ENCODE measurements around the gene VWA3A. TPM values are rescaled to one million over a fixed set of nuclear protein-coding genes. Genes with fewer than 3 reads are reported as not detected.
"Not testable (repeated sequence)": the region's sequence is repeated elsewhere in the genome, so short reads cannot be mapped to it uniquely, and the experiment has no call there.

Gene VWA3A
- total RNA-seq, 1 donor from 2014 or later, result not detected

DNA sequence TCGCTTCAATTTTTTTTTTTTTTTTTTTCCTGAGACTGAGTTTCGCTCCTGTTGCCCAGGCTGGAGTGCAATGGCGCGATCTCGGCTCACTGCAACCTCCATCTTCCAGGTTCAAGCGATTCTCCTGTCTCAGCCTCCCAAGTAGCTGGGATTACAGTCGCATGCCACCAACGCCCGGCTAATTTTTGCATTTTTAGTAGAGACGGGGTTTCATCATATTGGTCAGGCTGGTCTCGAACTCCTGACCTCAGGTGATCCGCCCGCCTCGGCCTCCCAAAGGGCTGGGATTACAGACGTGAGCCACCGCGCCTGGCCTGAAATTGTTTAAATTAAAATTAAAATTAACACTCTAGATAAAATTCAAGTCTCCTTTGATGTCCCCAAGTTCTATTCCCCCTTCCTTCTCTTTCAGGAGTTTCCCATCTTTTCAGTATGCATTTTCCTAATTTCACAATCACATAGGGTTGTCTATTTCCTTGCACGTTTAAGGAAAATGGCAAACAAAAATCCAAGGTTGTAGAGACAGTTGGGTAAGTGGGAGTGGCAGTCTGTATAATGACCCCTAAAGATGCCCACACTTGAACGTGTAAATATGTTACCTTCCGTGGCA is 104.3 kb downstream of the VWA3A start:
- Mint-ChIP-seq H3K36me3 (ENCODE audit: low read depth) (peaks cover 14% of the 10 kb centered on the region), H3K4me3 (peak overlapping the region; percentile 85), H3K9me3 (peaks cover 13% of the 10 kb centered on the region), H3K4me1 (peaks cover 50% of the 10 kb centered on the region)
- DNase-seq; intact Hi-C loops (cut with micrococcal nuclease); H3K27me3 Mint-ChIP-seq; H3K27ac Mint-ChIP-seq: not testable (repeated sequence)

DNA sequence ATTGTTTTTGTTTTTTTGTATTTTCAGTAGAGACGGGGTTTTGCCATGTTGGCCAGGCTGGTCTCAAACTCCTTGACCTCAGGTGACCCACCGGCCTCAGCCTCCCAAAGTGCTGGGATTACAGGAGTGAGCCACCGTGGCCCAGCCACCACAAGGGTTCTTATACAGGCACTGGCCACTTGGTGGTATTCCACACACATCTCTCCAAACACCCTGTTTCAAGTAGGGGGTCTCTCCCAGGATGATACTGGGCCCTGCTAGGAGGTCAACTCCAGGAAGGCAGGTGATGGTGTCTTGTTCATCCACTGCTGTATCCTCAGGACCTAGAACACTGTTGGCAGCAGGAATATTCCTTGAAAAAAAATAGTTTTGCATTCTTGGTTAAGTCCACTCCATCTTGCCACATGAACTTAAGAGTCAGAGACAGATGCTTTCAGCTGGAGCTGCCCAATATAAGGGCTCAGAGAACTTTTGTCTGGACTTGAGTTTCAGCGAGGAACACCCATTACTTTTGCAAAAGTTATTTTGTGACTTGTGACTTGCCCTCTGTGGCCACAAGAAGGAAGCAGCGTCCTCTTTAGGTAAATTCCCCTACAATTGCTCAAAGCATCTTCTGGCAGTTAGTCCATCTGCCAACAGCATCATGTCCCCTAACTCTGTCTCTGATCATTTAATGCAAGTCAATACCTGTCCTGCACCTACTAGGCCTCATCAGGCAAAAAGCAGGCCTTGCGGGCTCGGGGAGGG is 106.4 kb downstream of the VWA3A start:
- intact Hi-C loops (cut with micrococcal nuclease), result no loop called here
- Mint-ChIP-seq H3K27ac (no peak overlapping the region), H3K36me3 (ENCODE audit: low read depth) (peaks cover 10% of the 10 kb centered on the region), H3K27me3 (peaks cover 3% of the 10 kb centered on the region), H3K9me3 (peaks cover 9% of the 10 kb centered on the region), H3K4me3 (no peak overlapping the region), H3K4me1 (peaks cover 32% of the 10 kb centered on the region)
- DNase-seq, result peak; percentile 63

DNA sequence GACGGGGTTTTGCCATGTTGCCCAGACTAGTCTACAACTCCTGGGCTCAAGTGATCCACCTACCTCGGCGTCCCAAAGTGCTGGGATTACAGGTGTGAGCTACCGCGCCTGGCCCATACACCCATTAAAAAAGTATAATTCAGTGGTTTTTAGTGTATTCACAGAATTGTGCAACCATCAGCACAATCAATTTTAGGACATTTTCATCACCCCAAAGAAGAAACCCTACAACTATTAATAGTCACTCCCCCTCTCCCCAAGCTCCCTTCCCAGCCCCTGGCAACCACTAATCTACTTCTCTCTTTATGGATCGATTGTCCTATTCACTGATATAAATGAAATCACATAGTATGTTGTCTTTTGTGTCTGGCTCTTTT is 109.9 kb downstream of the VWA3A start:
- H3K36me3 Mint-ChIP-seq (ENCODE audit: low read depth), result peaks cover under 1% of the 10 kb centered on the region

DNA sequence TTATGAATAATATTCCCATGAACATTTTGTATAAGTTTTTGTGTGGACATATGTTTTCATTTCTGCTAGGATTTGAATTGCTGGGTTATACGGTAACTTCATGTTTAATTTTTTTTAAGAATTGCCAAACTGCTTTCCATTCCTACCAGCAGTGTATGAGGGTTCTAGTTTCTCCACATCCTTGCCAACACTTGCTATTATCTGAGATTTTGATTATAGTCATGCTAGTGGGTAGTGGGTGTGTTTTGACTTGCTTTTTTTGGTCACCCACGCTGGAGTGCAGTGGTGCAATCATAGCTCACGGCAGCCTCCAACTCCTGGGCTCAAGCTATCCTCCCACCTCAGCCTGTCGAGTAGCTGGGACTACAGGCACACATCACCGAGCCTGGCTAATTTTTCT is 110.8 kb downstream of the VWA3A start:
- Mint-ChIP-seq H3K27ac (no peak overlapping the region), H3K4me3 (no peak overlapping the region), H3K4me1 (peaks cover 24% of the 10 kb centered on the region), H3K27me3 (no peaks in the 10 kb centered on the region), H3K9me3 (no peaks in the 10 kb centered on the region), H3K36me3 (ENCODE audit: low read depth) (peaks cover 6% of the 10 kb centered on the region)
- intact Hi-C loops (cut with micrococcal nuclease), result no loop called here
- no peak for DNase-seq

More for the DNA sequence above, 109.9 kb downstream of the VWA3A start:
- intact Hi-C loops (cut with micrococcal nuclease), result no loop called here
- DNase-seq, result no peak
- Mint-ChIP-seq H3K27ac (no peak overlapping the region), H3K4me1 (peaks cover 15% of the 10 kb centered on the region), H3K27me3 (no peaks in the 10 kb centered on the region), H3K4me3 (no peak overlapping the region), H3K9me3 (no peaks in the 10 kb centered on the region)

DNA sequence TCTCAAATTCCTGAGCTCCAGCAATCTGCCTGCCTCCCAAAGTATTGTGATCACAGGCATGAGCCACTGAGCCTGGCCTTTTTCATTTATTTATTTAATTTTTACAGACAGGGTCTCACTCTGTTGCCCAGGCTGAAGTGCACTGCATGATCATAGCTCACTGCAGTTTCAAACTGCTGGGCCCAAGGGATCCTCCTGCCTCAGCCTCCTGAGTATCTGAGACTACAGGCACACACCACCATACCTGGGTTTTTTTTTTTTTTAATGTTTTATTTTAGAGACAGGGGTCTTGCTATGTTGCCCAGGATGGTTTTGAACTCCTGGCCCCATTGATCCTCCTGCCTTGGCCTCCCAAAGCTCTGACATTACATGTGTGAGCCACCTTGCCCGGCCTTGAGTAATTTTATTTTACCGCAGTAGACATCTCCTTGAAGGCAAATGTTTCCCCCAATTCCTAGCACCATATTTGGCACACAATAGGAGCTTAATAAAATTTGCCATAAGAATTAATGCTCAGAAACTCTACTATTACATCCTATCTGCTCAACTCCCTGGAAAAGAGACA is 111.8 kb downstream of the VWA3A start:
- DNase-seq, result no peak
- Mint-ChIP-seq H3K27ac (no peak overlapping the region), H3K4me1 (peaks cover 18% of the 10 kb centered on the region), H3K4me3 (no peak overlapping the region), H3K27me3 (no peaks in the 10 kb centered on the region), H3K9me3 (no peaks in the 10 kb centered on the region), H3K36me3 (ENCODE audit: low read depth) (peaks cover 9% of the 10 kb centered on the region)
- intact Hi-C loops (cut with micrococcal nuclease), result no loop called here

DNA sequence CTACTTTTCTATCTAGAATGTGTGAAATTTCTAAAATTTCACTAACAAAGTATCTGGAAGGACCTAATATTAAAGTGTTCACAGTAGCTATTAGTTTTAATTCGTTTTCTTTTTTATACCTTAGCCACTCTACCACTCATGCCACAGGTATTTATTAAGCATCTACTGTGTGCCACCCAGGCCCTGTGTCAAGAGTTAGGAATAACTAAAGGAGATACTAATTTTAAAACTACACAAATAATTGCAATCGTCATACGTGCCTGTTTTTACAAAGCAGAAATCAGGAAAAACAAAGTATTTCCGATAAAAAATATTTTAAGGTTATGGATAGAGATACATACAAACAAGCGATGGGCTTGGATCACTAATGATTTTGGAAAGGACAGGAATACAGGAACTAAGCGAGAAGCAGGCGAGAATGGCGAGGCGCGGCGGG is 113.3 kb downstream of the VWA3A start:
- Mint-ChIP-seq H3K27me3 (no peaks in the 10 kb centered on the region), H3K36me3 (ENCODE audit: low read depth) (peaks cover 17% of the 10 kb centered on the region), H3K27ac (peak overlapping the region; percentile 80), H3K4me1 (peaks cover 26% of the 10 kb centered on the region), H3K4me3 (peak overlapping the region; percentile 89), H3K9me3 (peaks cover 2% of the 10 kb centered on the region)
- intact Hi-C loops (cut with micrococcal nuclease), result loop anchor here (1.0 to 5.0 kb wide), 8 partner anchors 10 to 169 kb away; partner anchors contain the start of genes CDR2 and POLR3E
- DNase-seq, result no peak

DNA sequence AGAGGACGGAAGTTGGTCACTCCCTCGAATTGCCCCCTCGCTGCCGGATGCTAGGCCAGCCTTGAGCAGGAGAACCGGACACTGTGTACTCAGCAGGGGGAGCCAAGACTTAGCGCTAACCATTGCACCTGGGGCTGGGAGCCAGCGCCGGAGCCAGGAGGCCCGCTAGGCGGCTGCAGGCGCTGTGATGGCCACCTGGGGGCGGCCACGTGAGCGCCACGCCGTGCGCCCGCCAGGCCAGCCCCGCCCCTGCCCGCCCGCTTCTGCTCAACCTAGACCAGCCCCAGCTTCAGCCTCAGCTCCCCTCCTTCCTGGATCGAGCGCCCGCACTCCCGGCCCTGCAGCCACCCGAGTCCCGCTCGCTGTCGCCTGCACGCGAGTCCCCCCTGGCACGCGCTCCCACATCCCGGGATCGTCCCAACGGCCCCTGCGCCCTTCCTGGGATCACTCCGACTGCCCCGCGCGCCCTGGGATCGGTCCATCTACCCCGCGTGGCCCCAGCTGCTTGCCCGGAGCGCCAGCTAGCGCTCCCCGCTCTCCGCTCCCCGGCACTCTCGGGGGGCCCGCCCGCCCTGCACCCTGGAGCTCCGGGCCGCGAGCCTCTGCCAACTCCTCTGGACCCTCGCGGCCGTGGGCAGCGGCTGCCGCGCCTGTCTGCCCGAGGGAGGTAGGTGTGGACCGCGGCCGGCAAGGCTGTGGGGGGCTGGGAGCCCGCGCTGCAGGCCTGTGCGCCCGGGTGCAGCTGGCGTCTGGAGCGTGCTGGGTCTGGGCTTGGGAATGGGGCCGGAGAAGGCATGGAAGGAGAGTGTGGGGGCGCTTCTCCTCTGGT is 113.9 kb downstream of the VWA3A start, which contains the start of gene EEF2K:
Gene EEF2K, plus strand, starts transcription at position 266 of the 829 bp plus-strand sequence. CDS start 19,452 bp downstream, outside the sequence.
- Mint-ChIP-seq H3K36me3 (ENCODE audit: low read depth) (peaks cover 19% of the 10 kb centered on the region), H3K4me1 (peaks cover 27% of the 10 kb centered on the region), H3K4me3 (peak within 1 kb of the TSS; percentile 89), H3K27ac (peak within 1 kb of the TSS; percentile 94), H3K27me3 (no peaks in the 10 kb centered on the region), H3K9me3 (peaks cover 4% of the 10 kb centered on the region)
- peak; percentile 94 for DNase-seq
- intact Hi-C loops (cut with micrococcal nuclease), result loop anchor here (1.0 to 5.0 kb wide), 7 partner anchors 11 to 169 kb away; partner anchors contain the start of genes CDR2 and POLR3E

Other genes starting within 250 kb of the VWA3A start
- 202 and 221 TPM in 2 replicates for gene NPIPB4, start 234.8 kb upstream of the VWA3A start, total RNA-seq
- 256 and 266 TPM in 2 replicates for gene UQCRC2, start 139.2 kb upstream of the VWA3A start, total RNA-seq
- gene PDZD9, start 91.4 kb upstream of the VWA3A start, total RNA-seq, result not detected in 2 replicates
- 13.6 and 14.4 TPM in 2 replicates for gene MOSMO, start 84.4 kb upstream of the VWA3A start, total RNA-seq
- gene SDR42E2, start 70.0 kb downstream of the VWA3A start, total RNA-seq, result 0.07 TPM in 1 of 2 replicates, not detected in the other
- 30.5 and 33.9 TPM in 2 replicates for gene EEF2K, start 113.7 kb downstream of the VWA3A start, total RNA-seq
- gene POLR3E, start 204.9 kb downstream of the VWA3A start, total RNA-seq, result 102 and 111 TPM in 2 replicates

Data from activated CD4-positive, alpha-beta T cell treated with anti-CD3 and anti-CD28 coated beads, Interleukin-2, amount 10 ng/mL, durations not matched to agents 24 days and 14 days (primary cell).